GM19035 (cell line): ENCODE data around the gene MAGI1.
A peak's percentile ranks its signal among the peaks of the same experiment; 100 is the strongest.

Experiments used
- ATAC-seq: cut with Tn5 transposase; IDR thresholded peaks from one replicate; pipeline ENCODE4 v1.9.1; 2021; ENCODE audit not compliant: unreplicated experiment

MAGI1 gene

GRCh38 chr3:65762235-65762580 is 276.5 kb downstream of the MAGI1 start:
- no peak for ATAC-seq

GRCh38 chr3:65761446-65762234 is 277.1 kb downstream of the MAGI1 start:
- no peak for ATAC-seq

GRCh38 chr3:65758876-65759598 is 279.7 kb downstream of the MAGI1 start:
- no peak for ATAC-seq

GRCh38 chr3:65758438-65758837 is 280.3 kb downstream of the MAGI1 start:
- ATAC-seq, result no peak

GRCh38 chr3:65752636-65753035 is 286.1 kb downstream of the MAGI1 start:
- ATAC-seq, result no peak

GRCh38 chr3:65751123-65751700 is 287.5 kb downstream of the MAGI1 start:
- no peak for ATAC-seq

GRCh38 chr3:65749066-65749465 is 289.7 kb downstream of the MAGI1 start:
- no peak for ATAC-seq

- no peak for ATAC-seq
Observed at GRCh38 chr3:65748326-65748725, 290.4 kb downstream of the MAGI1 start.

- ATAC-seq, result no peak
Observed at GRCh38 chr3:65746848-65747247, 291.9 kb downstream of the MAGI1 start.

GRCh38 chr3:65745306-65745705 is 293.4 kb downstream of the MAGI1 start:
- ATAC-seq, result no peak

- no peak for ATAC-seq
Observed at GRCh38 chr3:65742914-65743313, 295.8 kb downstream of the MAGI1 start.

- no peak for ATAC-seq
Observed at GRCh38 chr3:65741540-65741939, 297.2 kb downstream of the MAGI1 start.

- no peak for ATAC-seq
Observed at GRCh38 chr3:65739901-65740541, 298.7 kb downstream of the MAGI1 start.

- no peak for ATAC-seq
Observed at GRCh38 chr3:65734792-65735191, 303.9 kb downstream of the MAGI1 start.

GRCh38 chr3:65734382-65734781 is 304.3 kb downstream of the MAGI1 start:
- no peak for ATAC-seq

GRCh38 chr3:65733459-65733858 is 305.3 kb downstream of the MAGI1 start:
- no peak for ATAC-seq

GRCh38 chr3:65732051-65732935 is 306.4 kb downstream of the MAGI1 start:
- ATAC-seq, result peak; percentile 97

GRCh38 chr3:65730449-65730848 is 308.3 kb downstream of the MAGI1 start:
- no peak for ATAC-seq

GRCh38 chr3:65729973-65730372 is 308.7 kb downstream of the MAGI1 start:
- ATAC-seq, result no peak

GRCh38 chr3:65729555-65729954 is 309.2 kb downstream of the MAGI1 start:
- no peak for ATAC-seq

- ATAC-seq, result no peak
Observed at GRCh38 chr3:65728138-65728537, 310.6 kb downstream of the MAGI1 start.
